Gastrocnemius medialis (tissue), 4 donors: ENCODE measurements around the gene KDM4B.

Source experiments
- POLR2A ChIP-seq, 2 donors: fragments of 450-650 bp; IDR thresholded peaks; one replicate each; pipeline ENCODE4 v1.6.1; 2017; ENCODE audit warnings: antibody characterized with exemption in 2 of 2, mild to moderate bottlenecking in 2 of 2, moderate library complexity in 2 of 2
- TF ChIP-seq, protein P1 (sequence below), 5 experiments: fragments of 450-650 bp in 3 of 5; fragments of 200-600 bp in 2 of 5; sonication (generic) in 2 of 5; IDR thresholded peaks in 4 of 5; conservative IDR thresholded peaks in 1 of 5; 1 replicate in 4 of 5; 2 replicates in 1 of 5; pipeline ENCODE4 v1.5.1; 2016 to 2019; ENCODE audit warnings: antibody characterized with exemption in 5 of 5, mild to moderate bottlenecking in 3 of 5, moderate library complexity in 3 of 5

DNA sequence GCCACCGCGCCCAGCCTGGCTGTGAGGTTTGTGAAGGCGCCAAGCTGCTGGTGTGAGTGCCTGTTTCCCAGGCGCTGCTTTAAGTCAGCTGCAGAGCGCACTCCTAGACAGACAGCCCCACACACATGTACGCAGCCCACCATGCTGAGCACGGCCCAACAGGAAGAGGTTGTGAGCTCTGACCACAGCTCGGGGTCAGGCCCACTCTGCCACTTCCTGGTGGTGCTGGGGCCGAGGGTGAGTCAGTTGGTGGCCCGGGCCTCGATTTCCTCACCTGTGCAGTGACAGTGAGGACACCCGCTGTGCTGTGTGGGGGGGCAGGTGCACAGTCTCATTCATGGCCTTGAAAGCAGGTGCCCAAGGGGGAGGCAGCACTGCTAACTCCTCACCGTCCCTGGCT is 106.7 kb downstream of the KDM4B start:
- TF ChIP-seq, protein P1, sequence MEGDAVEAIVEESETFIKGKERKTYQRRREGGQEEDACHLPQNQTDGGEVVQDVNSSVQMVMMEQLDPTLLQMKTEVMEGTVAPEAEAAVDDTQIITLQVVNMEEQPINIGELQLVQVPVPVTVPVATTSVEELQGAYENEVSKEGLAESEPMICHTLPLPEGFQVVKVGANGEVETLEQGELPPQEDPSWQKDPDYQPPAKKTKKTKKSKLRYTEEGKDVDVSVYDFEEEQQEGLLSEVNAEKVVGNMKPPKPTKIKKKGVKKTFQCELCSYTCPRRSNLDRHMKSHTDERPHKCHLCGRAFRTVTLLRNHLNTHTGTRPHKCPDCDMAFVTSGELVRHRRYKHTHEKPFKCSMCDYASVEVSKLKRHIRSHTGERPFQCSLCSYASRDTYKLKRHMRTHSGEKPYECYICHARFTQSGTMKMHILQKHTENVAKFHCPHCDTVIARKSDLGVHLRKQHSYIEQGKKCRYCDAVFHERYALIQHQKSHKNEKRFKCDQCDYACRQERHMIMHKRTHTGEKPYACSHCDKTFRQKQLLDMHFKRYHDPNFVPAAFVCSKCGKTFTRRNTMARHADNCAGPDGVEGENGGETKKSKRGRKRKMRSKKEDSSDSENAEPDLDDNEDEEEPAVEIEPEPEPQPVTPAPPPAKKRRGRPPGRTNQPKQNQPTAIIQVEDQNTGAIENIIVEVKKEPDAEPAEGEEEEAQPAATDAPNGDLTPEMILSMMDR (IDR thresholded peaks at IDR 0.05 in 4 of 5, conservative IDR thresholded peaks at IDR 0.05 in 1 of 5), result no peak
- no peak for TF ChIP-seq POLR2A (IDR thresholded peaks at IDR 0.05)
